Astrocyte (in vitro differentiated cells and primary cell): ENCODE results near the gene ZNF346. TPM values are rescaled to one million over a fixed set of nuclear protein-coding genes. Genes with fewer than 3 reads are reported as not detected.
A peak's percentile ranks its signal among the peaks of the same experiment; 100 is the strongest.

Source experiments
- DNase-seq: peaks from one replicate; pipeline ENCODE4 v3.0.0-alpha.2; 2010; ENCODE audit warnings: low read depth
- FAIRE-seq: peaks from 2 replicates; lab custom pipeline; 2011; peaks lifted over from hg19 to GRCh38; lab: Jason Lieb, UNC
- H2AFZ ChIP-seq: 2 replicates; pipeline ENCODE4 v1.6.0; 2012; ENCODE audit warnings: low read depth, low read length, inconsistent platforms
- H3K27ac ChIP-seq: 2 replicates; pipeline ENCODE4 v1.5.1; 2011; ENCODE audit warnings: low read depth, low read length, inconsistent platforms
- H3K27me3 ChIP-seq: 2 replicates; pipeline ENCODE4 v1.6.0; 2011; ENCODE audit warnings: low read length, inconsistent platforms; ENCODE audit not compliant: insufficient read depth
- H3K36me3 ChIP-seq: 2 replicates; pipeline ENCODE4 v1.5.1; 2011; ENCODE audit warnings: low read length, inconsistent platforms; ENCODE audit not compliant: insufficient read depth
- H3K4me1 ChIP-seq: 2 replicates; pipeline ENCODE4 v1.5.1; 2011; ENCODE audit warnings: low read length, inconsistent platforms; ENCODE audit not compliant: insufficient read depth
- H3K4me2 ChIP-seq: 2 replicates; pipeline ENCODE4 v1.6.0; 2012; ENCODE audit warnings: low read length, inconsistent platforms
- H3K4me3 ChIP-seq: 2 replicates; pipeline ENCODE4 v1.5.1; 2011; ENCODE audit warnings: low read depth, mild to moderate bottlenecking, low read length, inconsistent platforms; ENCODE audit not compliant: insufficient read depth
- H3K79me2 ChIP-seq: 2 replicates; pipeline ENCODE4 v1.6.0; 2012; ENCODE audit warnings: mild to moderate bottlenecking, low read length, inconsistent platforms; ENCODE audit not compliant: insufficient read depth
- H3K9ac ChIP-seq: 2 replicates; pipeline ENCODE4 v1.6.0; 2012; ENCODE audit warnings: mild to moderate bottlenecking, low read length, inconsistent platforms
- H3K9me3 ChIP-seq: 2 replicates; pipeline ENCODE4 v1.5.1; 2012; ENCODE audit warnings: low read depth, mild to moderate bottlenecking, low read length, inconsistent platforms; ENCODE audit not compliant: insufficient read depth
- H4K20me1 ChIP-seq: 2 replicates; pipeline ENCODE4 v1.6.0; 2012; ENCODE audit warnings: low read length, inconsistent platforms; ENCODE audit not compliant: insufficient read depth
- H3K27ac Mint-ChIP-seq: one replicate; pipeline ENCODE4 v1.8.0; 2021; ENCODE audit warnings: mild to moderate bottlenecking, mixed read lengths; ENCODE audit not compliant: unreplicated experiment
- H3K27me3 Mint-ChIP-seq: one replicate; pipeline ENCODE4 v1.8.0; 2021; ENCODE audit warnings: low read depth, mixed read lengths; ENCODE audit not compliant: unreplicated experiment
- H3K36me3 Mint-ChIP-seq: one replicate; pipeline ENCODE4 v1.8.0; 2021; ENCODE audit warnings: low read depth, mixed read lengths; ENCODE audit not compliant: unreplicated experiment
- H3K4me1 Mint-ChIP-seq: one replicate; pipeline ENCODE4 v1.8.0; 2021; ENCODE audit warnings: low read depth, mixed read lengths; ENCODE audit not compliant: unreplicated experiment
- H3K4me3 Mint-ChIP-seq: one replicate; pipeline ENCODE4 v1.8.0; 2021; ENCODE audit warnings: mild to moderate bottlenecking, moderate library complexity, mixed read lengths; ENCODE audit not compliant: unreplicated experiment
- H3K9me3 Mint-ChIP-seq: one replicate; pipeline ENCODE4 v1.8.0; 2021; ENCODE audit warnings: mild to moderate bottlenecking, mixed read lengths; ENCODE audit not compliant: unreplicated experiment
- CTCF ChIP-seq: IDR thresholded peaks from 2 replicates; pipeline ENCODE4 v1.5.1; 2011; ENCODE audit warnings: low read depth, mild to moderate bottlenecking, inconsistent platforms, low read length, moderate library complexity; ENCODE audit not compliant: insufficient read depth
- EZH2 ChIP-seq: IDR thresholded peaks from 2 replicates; pipeline ENCODE4 v1.6.1; 2012; ENCODE audit warnings: mild to moderate bottlenecking, low read length, inconsistent platforms; ENCODE audit not compliant: insufficient read depth
- total RNA-seq: library from RNA; stranded (reverse); gene quantifications from 2 replicates; pipeline ENCODE4 v1.2.1, GENCODE V29; 2021

The ZNF346 gene
- total RNA-seq, 1 donor from 2014 or later: 13.8 TPM

DNA sequence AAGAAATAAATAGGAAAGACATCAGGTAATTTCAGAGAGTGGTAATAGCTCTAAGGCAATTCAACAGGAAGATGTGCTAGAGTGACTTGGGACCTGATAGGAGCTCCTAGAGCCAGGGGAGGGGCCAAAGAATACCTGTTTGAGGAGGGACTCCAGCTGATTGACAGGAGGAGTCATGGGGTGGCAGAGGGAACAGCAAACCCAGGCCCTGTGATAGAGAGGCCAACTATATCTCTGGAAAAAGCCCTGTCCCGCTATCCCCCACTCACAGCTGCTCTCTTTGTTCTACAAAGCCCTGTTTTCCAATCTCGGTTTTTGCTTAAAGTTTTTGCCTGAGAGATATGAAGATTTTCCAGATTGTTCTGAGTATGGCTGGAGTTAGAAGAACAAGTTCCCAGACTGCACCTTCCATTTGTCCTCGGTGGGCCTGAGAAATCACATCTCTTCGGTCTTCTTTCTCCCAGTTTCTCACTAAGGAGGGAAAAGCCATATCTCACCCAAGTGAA is 102.0 kb downstream of the ZNF346 start:
- FAIRE-seq (no peak), DNase-seq (no peak)
- Mint-ChIP-seq H3K4me3 (no peak overlapping the region), H3K9me3 (no peaks in the 10 kb centered on the region), H3K36me3 (no peaks in the 10 kb centered on the region), H3K27ac (no peak overlapping the region), H3K4me1 (no peaks in the 10 kb centered on the region), H3K27me3 (peaks cover 6% of the 10 kb centered on the region)
- no peak overlapping the region for H3K4me2 ChIP-seq
- H2AFZ ChIP-seq: no peak overlapping the region
- H3K4me1 ChIP-seq: no peaks in the 10 kb centered on the region
- no peak overlapping the region for H3K27ac ChIP-seq
- H3K79me2 ChIP-seq: no peaks in the 10 kb centered on the region
- H3K27me3 ChIP-seq: no peaks in the 10 kb centered on the region
- no peaks in the 10 kb centered on the region for H3K9me3 ChIP-seq
- H3K9ac ChIP-seq: no peak overlapping the region
- no peak overlapping the region for H3K4me3 ChIP-seq
- TF ChIP-seq CTCF (no peak), EZH2 (no peak)
- no peaks in the 10 kb centered on the region for H3K36me3 ChIP-seq
- H4K20me1 ChIP-seq: no peaks in the 10 kb centered on the region

- no peak overlapping the region for H3K9ac ChIP-seq
- H3K9me3 ChIP-seq: no peaks in the 10 kb centered on the region
- H3K27me3 Mint-ChIP-seq: peaks cover 6% of the 10 kb centered on the region
- no peak overlapping the region for H3K27ac ChIP-seq
- H3K4me1 ChIP-seq: no peaks in the 10 kb centered on the region
- FAIRE-seq (no peak), DNase-seq (no peak)
- H4K20me1 ChIP-seq: no peaks in the 10 kb centered on the region
- no peaks in the 10 kb centered on the region for H3K27me3 ChIP-seq
- H3K79me2 ChIP-seq: no peaks in the 10 kb centered on the region
- no peak overlapping the region for H2AFZ ChIP-seq
- no peak overlapping the region for H3K4me3 Mint-ChIP-seq
- peak overlapping the region; percentile 48 for H3K27ac Mint-ChIP-seq
- peaks cover 3% of the 10 kb centered on the region for H3K4me1 Mint-ChIP-seq
- H3K36me3 Mint-ChIP-seq: no peaks in the 10 kb centered on the region
- TF ChIP-seq CTCF (no peak), EZH2 (no peak)
- no peak overlapping the region for H3K4me2 ChIP-seq
- H3K9me3 Mint-ChIP-seq: no peaks in the 10 kb centered on the region
- no peaks in the 10 kb centered on the region for H3K36me3 ChIP-seq
- no peak overlapping the region for H3K4me3 ChIP-seq
Observed at GRCh38 chr5:177126771-177127170, 104.3 kb downstream of the ZNF346 start.

GRCh38 chr5:177128551-177128981 is 106.1 kb downstream of the ZNF346 start:
- peak overlapping the region; percentile 10 for H2AFZ ChIP-seq
- peaks cover 5% of the 10 kb centered on the region for H3K4me1 ChIP-seq
- no peaks in the 10 kb centered on the region for H4K20me1 ChIP-seq
- DNase-seq: no peak
- FAIRE-seq: no peak
- Mint-ChIP-seq H3K4me3 (no peak overlapping the region), H3K9me3 (no peaks in the 10 kb centered on the region), H3K4me1 (peaks cover 3% of the 10 kb centered on the region), H3K27ac (peak overlapping the region; percentile 24), H3K27me3 (peaks cover 6% of the 10 kb centered on the region), H3K36me3 (no peaks in the 10 kb centered on the region)
- TF ChIP-seq CTCF (no peak), EZH2 (no peak)
- H3K79me2 ChIP-seq: no peaks in the 10 kb centered on the region
- no peaks in the 10 kb centered on the region for H3K9me3 ChIP-seq
- H3K4me2 ChIP-seq: no peak overlapping the region
- H3K4me3 ChIP-seq: no peak overlapping the region
- no peak overlapping the region for H3K9ac ChIP-seq
- no peaks in the 10 kb centered on the region for H3K27me3 ChIP-seq
- H3K27ac ChIP-seq: no peak overlapping the region
- no peaks in the 10 kb centered on the region for H3K36me3 ChIP-seq
